ENCODE results near the gene PCP4.

PCP4 gene

GRCh38 chr21:39976800-39977199 is 109.6 kb downstream of the PCP4 start:
- H3K36me3 ChIP-seq (ENCODE audit: insufficient read depth, low read length) = no peaks in the 10 kb centered on the region
- H3K27me3 ChIP-seq (ENCODE audit: insufficient read depth, low read length) = no peaks in the 10 kb centered on the region
- H2AFZ ChIP-seq (ENCODE audit: low read depth, low read length) = no peak overlapping the region
- peaks cover 9% of the 10 kb centered on the region for H3K4me1 ChIP-seq (ENCODE audit: insufficient read depth, low read length)
- no peak overlapping the region for H3K4me3 ChIP-seq (ENCODE audit: low read length)
- no peaks in the 10 kb centered on the region for H3K9me3 ChIP-seq (ENCODE audit: low read length)

All from neuron (in vitro differentiated cells).